Kidney (tissue), 14 donors: ENCODE data around the gene CASP3. TPM values are rescaled to one million over a fixed set of nuclear protein-coding genes. Genes with fewer than 3 reads are reported as not detected.

Source experiments
- DNase-seq, 5 donors: peaks; one replicate each; pipeline ENCODE4 v3.0.0-alpha.2; 2013 to 2020
- FAIRE-seq: peaks from 2 replicates; lab custom pipeline; 2012; peaks lifted over from hg19 to GRCh38; lab: Jason Lieb, UNC
- H3K27ac ChIP-seq, 2 donors: one replicate each; pipeline ENCODE4 v1.7.0; 2013; ENCODE audit warnings: low read depth in 2 of 2, low read length in 2 of 2, inconsistent platforms in 1 of 2
- H3K27me3 ChIP-seq: one replicate; pipeline ENCODE4 v1.7.1; 2013; ENCODE audit warnings: low read length, inconsistent platforms; ENCODE audit not compliant: control insufficient read depth, insufficient read depth
- H3K36me3 ChIP-seq, 3 donors: one replicate each; pipeline versions ENCODE4 v1.7.0 to v1.7.1; 2013; ENCODE audit warnings: low read length in 3 of 3, control low read depth in 1 of 3, inconsistent platforms in 1 of 3; ENCODE audit not compliant: insufficient read depth in 3 of 3, control insufficient read depth in 2 of 3
- H3K4me1 ChIP-seq, 3 donors: one replicate each; pipeline versions ENCODE4 v1.7.0 to v1.7.1; 2013; ENCODE audit warnings: low read length in 3 of 3, inconsistent platforms in 1 of 3, low read depth in 1 of 3; ENCODE audit not compliant: control insufficient read depth in 2 of 3, insufficient read depth in 2 of 3
- H3K4me3 ChIP-seq, 3 donors: one replicate each; pipeline versions ENCODE4 v1.7.0 to v1.8.1; 2013; ENCODE audit warnings: low read length in 3 of 3, control low read depth in 1 of 3, inconsistent platforms in 1 of 3
- H3K9ac ChIP-seq, 3 donors: one replicate each; pipeline versions ENCODE4 v1.7.0 to v1.7.1; 2013; ENCODE audit warnings: low read length in 3 of 3, control low read depth in 1 of 3, inconsistent platforms in 1 of 3
- H3K9me3 ChIP-seq, 3 donors: one replicate each; pipeline versions ENCODE4 v1.7.0 to v1.7.1; 2013; ENCODE audit warnings: low read length in 3 of 3, control low read depth in 1 of 3, inconsistent platforms in 1 of 3; ENCODE audit not compliant: control insufficient read depth in 2 of 3, insufficient read depth in 1 of 3
- intact Hi-C: fragments of 100-400 bp; cut with DNase I; formaldehyde crosslinking; loops from one replicate; pipeline ENCODE4 v1.11.1; 2022
- polyA plus RNA-seq: library from polyadenylated mRNA; stranded (reverse); fragments of 350-450 nt; fragmentation: Illumina TruSeq; extraction: RNeasy Lipid Tissue Mini Kit (QIAGEN cat#74804); gene quantifications from one replicate; pipeline ENCODE4 v1.2.3, GENCODE V29; 2014; ENCODE audit warnings: low read depth, low replicate concordance; ENCODE audit not compliant: insufficient read depth
- total RNA-seq: library from RNA; stranded (reverse); fragmentation: NEBNext Ultra II Directional; extraction: Animal tissue kit (Norgen Biotek cat#: 25700); gene quantifications from one replicate; pipeline ENCODE4 v1.2.1, GENCODE V29; 2021
- TF ChIP-seq, protein P1 (sequence below): IDR thresholded peaks from 3 replicates; pipeline ENCODE4 v1.5.1; 2012; ENCODE audit warnings: mild to moderate bottlenecking, moderate library complexity, borderline replicate concordance; ENCODE audit not compliant: insufficient read depth; ENCODE audit errors: extremely low read depth
- donor health status: control.
- donor health status: control.
- donor health status: control.
- donor health status: control.
- donor health status: control.
- donor health status: DM: yes; HTN: yes; CAD: no.
- donor health status: Normal renal cell carcinoma (clear cell type).

Gene CASP3
- total and polyA plus RNA-seq, 2 donors from 2014 or later, result 7.3 to 22.4 TPM

- H3K27ac ChIP-seq, result peak overlapping the region; percentile 96 to 97
- DNase-seq (no peak), FAIRE-seq (no peak)
- H3K4me3 ChIP-seq, result peak overlapping the region; percentile 90 to 91 (median 91)
- intact Hi-C loops, result no loop called here
- peaks cover 3 to 22% (median 19%) of the 10 kb centered on the region in 3 donors for H3K4me1 ChIP-seq
- no peaks in the 10 kb centered on the region for H3K36me3 ChIP-seq
- TF ChIP-seq, protein P1, sequence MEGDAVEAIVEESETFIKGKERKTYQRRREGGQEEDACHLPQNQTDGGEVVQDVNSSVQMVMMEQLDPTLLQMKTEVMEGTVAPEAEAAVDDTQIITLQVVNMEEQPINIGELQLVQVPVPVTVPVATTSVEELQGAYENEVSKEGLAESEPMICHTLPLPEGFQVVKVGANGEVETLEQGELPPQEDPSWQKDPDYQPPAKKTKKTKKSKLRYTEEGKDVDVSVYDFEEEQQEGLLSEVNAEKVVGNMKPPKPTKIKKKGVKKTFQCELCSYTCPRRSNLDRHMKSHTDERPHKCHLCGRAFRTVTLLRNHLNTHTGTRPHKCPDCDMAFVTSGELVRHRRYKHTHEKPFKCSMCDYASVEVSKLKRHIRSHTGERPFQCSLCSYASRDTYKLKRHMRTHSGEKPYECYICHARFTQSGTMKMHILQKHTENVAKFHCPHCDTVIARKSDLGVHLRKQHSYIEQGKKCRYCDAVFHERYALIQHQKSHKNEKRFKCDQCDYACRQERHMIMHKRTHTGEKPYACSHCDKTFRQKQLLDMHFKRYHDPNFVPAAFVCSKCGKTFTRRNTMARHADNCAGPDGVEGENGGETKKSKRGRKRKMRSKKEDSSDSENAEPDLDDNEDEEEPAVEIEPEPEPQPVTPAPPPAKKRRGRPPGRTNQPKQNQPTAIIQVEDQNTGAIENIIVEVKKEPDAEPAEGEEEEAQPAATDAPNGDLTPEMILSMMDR, result no peak
- H3K27me3 ChIP-seq, result no peaks in the 10 kb centered on the region
- H3K9ac ChIP-seq, result peak overlapping the region; percentile 3 to 96 (median 90)
- H3K9me3 ChIP-seq, result no peaks in the 10 kb centered on the region
Observed at GRCh38 chr4:184647266-184648053, 1.8 kb downstream of the CASP3 start.

DNA sequence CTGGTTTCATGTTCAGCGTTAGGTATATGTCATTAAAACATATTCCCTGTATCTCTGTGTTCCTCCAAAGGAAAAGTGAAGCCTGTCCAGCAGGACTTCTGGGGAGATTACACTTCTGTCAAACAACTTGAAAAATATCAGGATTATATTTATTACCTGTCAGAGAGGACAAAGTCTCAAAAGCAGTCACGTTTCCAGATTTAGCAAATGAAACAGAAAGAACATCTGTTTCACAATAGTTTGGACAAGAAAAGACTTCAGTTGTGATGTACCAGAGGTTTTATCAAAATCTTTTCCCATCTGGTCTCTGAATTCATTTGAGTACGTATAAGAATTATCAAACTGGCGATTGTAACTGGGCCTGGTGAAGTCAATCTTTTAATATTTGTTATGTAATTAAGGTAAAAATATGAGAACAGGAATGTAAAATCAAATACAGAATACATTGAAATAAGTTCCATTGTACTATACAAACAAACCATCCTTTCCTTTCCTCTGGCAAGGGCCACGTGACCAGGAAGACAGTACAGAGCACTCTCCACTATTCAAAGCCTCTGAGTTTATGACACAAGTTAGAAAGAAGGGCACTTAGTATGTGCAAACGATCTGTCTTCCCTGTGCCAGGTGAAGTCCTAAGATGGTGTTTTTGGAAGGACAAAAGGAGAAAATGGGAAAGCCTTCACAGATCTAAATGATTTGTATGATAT, 3.2 kb downstream of the CASP3 start:
- peaks cover 3 to 22% (median 19%) of the 10 kb centered on the region in 3 donors for H3K4me1 ChIP-seq
- H3K9ac ChIP-seq, result peak overlapping the region in 1 of 3 donors; percentile 10
- DNase-seq (no peak), FAIRE-seq (no peak)
- TF ChIP-seq, protein P1, result no peak
- H3K9me3 ChIP-seq, result no peaks in the 10 kb centered on the region
- intact Hi-C loops, result no loop called here
- H3K4me3 ChIP-seq, result no peak overlapping the region
- no peaks in the 10 kb centered on the region for H3K36me3 ChIP-seq
- no peak overlapping the region for H3K27ac ChIP-seq
- no peaks in the 10 kb centered on the region for H3K27me3 ChIP-seq

- intact Hi-C loops, result no loop called here
- H3K27me3 ChIP-seq, result no peaks in the 10 kb centered on the region
- no peaks in the 10 kb centered on the region for H3K9me3 ChIP-seq
- H3K4me1 ChIP-seq, result peaks cover 3 to 17% (median 15%) of the 10 kb centered on the region in 3 donors
- FAIRE-seq, result no peak
- no peaks in the 10 kb centered on the region for H3K36me3 ChIP-seq
- no peak overlapping the region for H3K4me3 ChIP-seq
- TF ChIP-seq, protein P1, result no peak
- H3K9ac ChIP-seq, result no peak overlapping the region
- no peak for DNase-seq
- H3K27ac ChIP-seq, result no peak overlapping the region
Observed at GRCh38 chr4:184644553-184645307, 4.5 kb downstream of the CASP3 start.
